Measurements from ENCODE around the gene CLIC2. TPM values are rescaled to one million over a fixed set of nuclear protein-coding genes. Genes with fewer than 3 reads are reported as not detected.
A peak's percentile ranks its signal among the peaks of the same experiment; 100 is the strongest.

CLIC2 gene
- total RNA-seq, 1 donor from 2014 or later: 0.27 TPM

- Histone ChIP-seq H4K20me1 (ENCODE audit: insufficient read depth, low read length) (no peaks in the 10 kb centered on the region), H3K4me3 (ENCODE audit: insufficient read depth, low read depth, low read length) (no peak overlapping the region), H3K79me2 (ENCODE audit: insufficient read depth, low read length) (no peaks in the 10 kb centered on the region), H3K27me3 (ENCODE audit: insufficient read depth, low read length) (no peaks in the 10 kb centered on the region), H3K9me3 (ENCODE audit: insufficient read depth, low read depth, low read length) (no peaks in the 10 kb centered on the region), H2AFZ (ENCODE audit: low read depth, low read length) (no peak overlapping the region), H3K36me3 (ENCODE audit: insufficient read depth, low read length) (no peaks in the 10 kb centered on the region), H3K9ac (ENCODE audit: low read length) (no peak overlapping the region), H3K4me1 (ENCODE audit: insufficient read depth, low read length) (no peaks in the 10 kb centered on the region), H3K27ac (ENCODE audit: low read depth, low read length) (no peak overlapping the region), H3K4me2 (ENCODE audit: low read length) (no peak overlapping the region)
- H3K9me3 Mint-ChIP-seq (ENCODE audit: unreplicated experiment): peaks cover 5% of the 10 kb centered on the region
- H3K36me3 Mint-ChIP-seq (ENCODE audit: low read depth, unreplicated experiment): no peaks in the 10 kb centered on the region
- no peaks in the 10 kb centered on the region for H3K27me3 Mint-ChIP-seq (ENCODE audit: low read depth, unreplicated experiment)
- no peak overlapping the region for H3K27ac Mint-ChIP-seq (ENCODE audit: unreplicated experiment)
- H3K4me1 Mint-ChIP-seq (ENCODE audit: low read depth, unreplicated experiment): no peaks in the 10 kb centered on the region
- TF ChIP-seq EZH2 (IDR thresholded peaks at IDR 0.05; ENCODE audit: insufficient read depth, low read length): no peak
- no peak for TF ChIP-seq CTCF (IDR thresholded peaks at IDR 0.05; ENCODE audit: insufficient read depth, low read depth, low read length)
- DNase-seq (ENCODE audit: low read depth) (no peak), FAIRE-seq (peak; percentile 49)
- H3K4me3 Mint-ChIP-seq (ENCODE audit: unreplicated experiment): no peak overlapping the region
Observed at GRCh38 chrX:155326610-155327009, 7.8 kb downstream of the CLIC2 start.

GRCh38 chrX:155314260-155314659 is 20.2 kb downstream of the CLIC2 start:
- Mint-ChIP-seq H3K36me3 (ENCODE audit: low read depth, unreplicated experiment) (no peaks in the 10 kb centered on the region), H3K27ac (ENCODE audit: unreplicated experiment) (no peak overlapping the region), H3K9me3 (ENCODE audit: unreplicated experiment) (no peaks in the 10 kb centered on the region), H3K27me3 (ENCODE audit: low read depth, unreplicated experiment) (no peaks in the 10 kb centered on the region), H3K4me1 (ENCODE audit: low read depth, unreplicated experiment) (peaks cover 6% of the 10 kb centered on the region), H3K4me3 (ENCODE audit: unreplicated experiment) (no peak overlapping the region)
- H2AFZ ChIP-seq (ENCODE audit: low read depth, low read length): no peak overlapping the region
- no peak overlapping the region for H3K27ac ChIP-seq (ENCODE audit: low read depth, low read length)
- DNase-seq (ENCODE audit: low read depth) (no peak), FAIRE-seq (no peak)
- TF ChIP-seq CTCF (IDR thresholded peaks at IDR 0.05; ENCODE audit: insufficient read depth, low read depth, low read length) (no peak), EZH2 (IDR thresholded peaks at IDR 0.05; ENCODE audit: insufficient read depth, low read length) (no peak)
- H3K9ac ChIP-seq (ENCODE audit: low read length): no peak overlapping the region
- H3K36me3 ChIP-seq (ENCODE audit: insufficient read depth, low read length): no peaks in the 10 kb centered on the region
- no peaks in the 10 kb centered on the region for H4K20me1 ChIP-seq (ENCODE audit: insufficient read depth, low read length)
- no peaks in the 10 kb centered on the region for H3K27me3 ChIP-seq (ENCODE audit: insufficient read depth, low read length)
- no peaks in the 10 kb centered on the region for H3K4me1 ChIP-seq (ENCODE audit: insufficient read depth, low read length)
- no peaks in the 10 kb centered on the region for H3K79me2 ChIP-seq (ENCODE audit: insufficient read depth, low read length)
- H3K9me3 ChIP-seq (ENCODE audit: insufficient read depth, low read depth, low read length): no peaks in the 10 kb centered on the region
- no peak overlapping the region for H3K4me2 ChIP-seq (ENCODE audit: low read length)
- no peak overlapping the region for H3K4me3 ChIP-seq (ENCODE audit: insufficient read depth, low read depth, low read length)

- H3K4me3 ChIP-seq (ENCODE audit: insufficient read depth, low read depth, low read length): no peak overlapping the region
- DNase-seq (ENCODE audit: low read depth) (no peak), FAIRE-seq (no peak)
- H3K9me3 Mint-ChIP-seq (ENCODE audit: unreplicated experiment): no peaks in the 10 kb centered on the region
- H3K9me3 ChIP-seq (ENCODE audit: insufficient read depth, low read depth, low read length): no peaks in the 10 kb centered on the region
- no peak overlapping the region for H3K4me2 ChIP-seq (ENCODE audit: low read length)
- H3K27me3 Mint-ChIP-seq (ENCODE audit: low read depth, unreplicated experiment): no peaks in the 10 kb centered on the region
- H4K20me1 ChIP-seq (ENCODE audit: insufficient read depth, low read length): no peaks in the 10 kb centered on the region
- H3K4me3 Mint-ChIP-seq (ENCODE audit: unreplicated experiment): no peak overlapping the region
- no peaks in the 10 kb centered on the region for H3K79me2 ChIP-seq (ENCODE audit: insufficient read depth, low read length)
- no peak overlapping the region for H3K27ac ChIP-seq (ENCODE audit: low read depth, low read length)
- TF ChIP-seq CTCF (IDR thresholded peaks at IDR 0.05; ENCODE audit: insufficient read depth, low read depth, low read length) (no peak), EZH2 (IDR thresholded peaks at IDR 0.05; ENCODE audit: insufficient read depth, low read length) (no peak)
- no peaks in the 10 kb centered on the region for H3K36me3 Mint-ChIP-seq (ENCODE audit: low read depth, unreplicated experiment)
- no peak overlapping the region for H2AFZ ChIP-seq (ENCODE audit: low read depth, low read length)
- peaks cover 6% of the 10 kb centered on the region for H3K4me1 Mint-ChIP-seq (ENCODE audit: low read depth, unreplicated experiment)
- H3K27me3 ChIP-seq (ENCODE audit: insufficient read depth, low read length): no peaks in the 10 kb centered on the region
- H3K9ac ChIP-seq (ENCODE audit: low read length): no peak overlapping the region
- H3K27ac Mint-ChIP-seq (ENCODE audit: unreplicated experiment): no peak overlapping the region
- H3K36me3 ChIP-seq (ENCODE audit: insufficient read depth, low read length): no peaks in the 10 kb centered on the region
- H3K4me1 ChIP-seq (ENCODE audit: insufficient read depth, low read length): no peaks in the 10 kb centered on the region
Observed at GRCh38 chrX:155313766-155314165, 20.6 kb downstream of the CLIC2 start.

Data from astrocyte (in vitro differentiated cells and primary cell).